GM19328 (cell line): Measurements from ENCODE around the gene KRT79.
"Not testable (repeated sequence)": the region's sequence is repeated elsewhere in the genome, so short reads cannot be mapped to it uniquely, and the experiment has no call there.

Experiments used
- ATAC-seq: cut with Tn5 transposase; IDR thresholded peaks from one replicate; pipeline ENCODE4 v1.9.1; 2021; ENCODE audit warnings: mild to moderate bottlenecking, moderate library complexity; ENCODE audit not compliant: unreplicated experiment

Gene KRT79

DNA sequence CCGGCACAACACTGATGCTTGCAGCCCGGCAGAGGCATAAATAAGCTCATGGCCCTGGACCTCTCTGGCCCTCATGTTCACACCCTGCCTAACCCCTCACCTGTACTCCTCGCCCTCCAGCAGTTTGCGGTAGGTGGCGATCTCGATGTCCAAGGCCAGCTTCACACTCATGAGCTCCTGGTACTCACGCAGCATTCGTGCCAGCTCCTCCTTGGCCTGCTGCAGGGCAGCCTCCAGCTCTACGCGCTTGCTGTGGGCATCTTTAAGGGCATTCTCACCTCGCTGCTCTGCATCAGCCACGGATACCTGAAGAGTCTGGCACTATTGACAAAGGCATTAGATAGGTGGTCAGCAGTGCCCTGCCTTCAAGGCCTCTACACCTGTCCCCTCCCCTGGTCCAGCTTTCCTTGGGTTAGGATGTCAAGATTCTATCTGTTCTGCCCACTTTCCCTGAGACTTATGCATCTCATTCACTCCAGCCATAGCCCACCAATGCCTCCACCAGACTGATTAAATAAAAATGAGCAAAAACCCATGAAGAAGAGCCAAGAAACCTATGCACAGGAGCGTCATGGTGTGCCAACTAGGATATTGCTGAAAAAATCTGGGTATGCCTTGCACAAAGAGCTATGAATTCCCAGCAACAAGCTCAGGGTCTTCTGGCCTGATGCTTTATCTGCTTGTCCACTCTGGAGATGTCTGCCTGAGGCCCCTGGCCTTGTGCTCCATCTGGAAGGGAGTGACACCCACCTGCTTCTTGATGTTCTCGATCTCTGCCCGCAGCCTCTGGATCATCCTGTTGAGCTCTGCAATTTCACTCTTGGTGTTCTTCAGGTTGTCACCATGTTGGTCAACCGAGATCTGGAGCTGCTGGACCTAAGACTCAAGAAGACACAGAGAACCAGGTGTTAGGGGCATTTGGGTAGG is 26.3 kb downstream of the KRT79 start:
- no peak for ATAC-seq

DNA sequence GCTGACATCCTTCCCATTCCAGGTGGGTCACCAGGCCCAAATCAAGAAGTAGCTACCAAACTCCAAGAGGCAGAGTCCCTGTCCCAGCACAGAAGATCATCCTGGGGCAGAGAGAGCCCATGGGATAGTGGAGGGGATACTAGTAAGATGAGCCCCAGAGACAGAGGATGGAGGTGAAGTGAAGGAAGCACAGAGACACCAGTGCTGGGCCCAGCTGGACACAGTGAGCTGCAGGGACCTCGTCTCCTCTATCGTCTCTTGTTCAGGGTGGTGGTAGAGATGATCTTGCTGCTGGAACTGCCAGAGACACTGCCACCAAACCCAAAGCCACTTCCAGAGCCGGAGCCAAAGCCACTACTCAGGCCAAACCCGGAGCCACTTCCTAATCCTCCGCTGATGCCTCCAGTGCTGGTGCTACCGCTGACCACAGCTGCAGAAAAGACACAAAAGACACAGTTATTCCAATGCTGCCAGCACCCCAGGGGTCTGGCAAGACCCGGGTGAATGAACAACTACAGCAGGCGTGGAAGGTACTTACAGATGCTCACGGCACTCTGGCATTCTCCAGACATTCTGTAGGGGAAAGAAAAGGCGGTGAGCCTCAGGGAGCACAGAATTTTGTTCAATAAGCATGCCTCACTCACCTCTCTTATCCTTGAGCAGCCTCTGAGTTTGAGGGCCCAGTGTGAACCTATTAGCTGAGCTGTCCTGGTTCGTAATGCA is 27.1 kb downstream of the KRT79 start:
- no peak for ATAC-seq

DNA sequence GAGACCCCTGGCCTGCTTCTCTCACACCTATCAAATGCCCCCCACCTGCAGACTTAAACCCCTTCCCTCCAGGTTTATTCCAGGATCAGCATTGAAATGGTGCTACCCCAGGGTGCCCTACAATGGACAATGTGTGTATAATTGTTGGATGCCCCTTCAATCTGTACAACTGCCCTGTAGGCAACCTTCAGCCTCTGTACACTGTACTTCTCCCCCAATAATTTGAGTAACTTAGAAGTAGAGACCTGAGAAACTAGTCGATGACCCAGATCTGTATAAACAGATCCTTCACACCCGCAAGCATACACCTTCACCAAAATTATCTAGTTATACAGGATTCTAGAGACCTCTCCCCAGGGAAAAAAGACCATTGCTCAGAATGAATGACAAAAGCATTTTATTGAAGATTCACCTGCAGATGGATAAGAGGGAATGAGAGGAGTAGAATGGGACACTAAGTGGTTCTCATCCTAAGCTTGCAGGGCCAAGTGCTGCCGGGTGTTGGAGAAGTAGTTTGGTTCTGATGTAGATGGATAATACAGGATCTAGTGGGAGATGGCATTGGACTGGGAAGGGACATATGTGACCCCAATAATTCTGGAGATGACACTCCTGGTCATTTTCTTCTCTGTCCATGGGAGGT is 27.8 kb downstream of the KRT79 start:
- no peak for ATAC-seq

DNA sequence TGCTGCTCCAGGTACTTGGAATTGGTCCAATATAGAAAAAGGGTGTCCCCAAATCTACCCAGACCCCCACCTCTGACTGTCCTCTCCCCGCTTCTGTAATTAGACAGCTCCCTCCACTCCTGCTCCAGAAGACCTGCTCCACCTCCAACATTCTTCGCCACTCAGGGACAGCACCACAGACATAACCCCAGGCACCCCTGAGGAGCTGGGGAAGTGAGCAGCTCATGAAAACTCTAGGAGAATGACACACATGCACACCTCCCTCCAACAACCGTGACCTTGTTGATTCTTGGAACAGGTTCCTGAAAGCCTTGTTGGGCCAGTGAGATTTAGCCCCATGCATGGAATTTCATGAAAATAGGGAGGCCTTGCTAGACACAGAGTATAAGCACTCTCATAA is 28.4 kb downstream of the KRT79 start:
- ATAC-seq = no peak

DNA sequence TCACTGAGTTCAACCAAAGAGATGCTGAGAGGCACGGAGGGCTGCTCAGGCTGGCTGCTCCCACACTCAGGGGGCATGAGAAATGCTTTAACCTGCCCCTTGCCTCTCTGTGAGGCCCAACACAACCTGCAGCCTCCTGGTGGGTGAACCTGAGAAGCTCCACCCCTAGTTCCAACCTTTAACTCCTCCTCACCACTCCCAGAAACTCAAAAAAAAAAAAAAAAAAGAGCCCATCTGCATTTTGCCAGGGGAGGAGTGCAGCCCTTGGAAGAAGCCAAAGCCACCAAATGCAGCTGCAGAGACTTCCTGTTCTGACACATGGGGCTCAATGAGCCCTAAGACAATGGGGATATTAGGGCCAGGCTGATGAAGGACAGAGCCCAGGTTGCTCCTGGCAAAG is 29.1 kb downstream of the KRT79 start:
- ATAC-seq = no peak

DNA sequence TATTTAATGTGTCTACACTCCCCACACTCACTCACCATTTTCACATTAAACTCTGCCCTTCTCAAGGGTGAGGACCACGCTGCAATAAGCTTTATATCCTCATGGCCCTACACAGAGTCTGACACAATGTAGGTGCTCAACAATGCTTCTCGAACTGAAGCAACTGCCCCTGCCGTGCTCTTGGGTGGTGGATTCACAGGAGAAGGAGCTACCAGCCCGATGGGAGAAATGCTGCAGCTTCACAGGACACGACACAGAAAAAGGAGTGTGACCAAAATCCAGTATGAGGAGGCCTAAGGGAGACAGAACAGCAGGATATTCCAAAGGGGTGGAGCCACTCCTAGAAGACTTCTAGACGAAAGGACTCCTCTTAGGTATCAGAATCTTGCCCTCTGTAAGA is 31.7 kb downstream of the KRT79 start:
- ATAC-seq = no peak

DNA sequence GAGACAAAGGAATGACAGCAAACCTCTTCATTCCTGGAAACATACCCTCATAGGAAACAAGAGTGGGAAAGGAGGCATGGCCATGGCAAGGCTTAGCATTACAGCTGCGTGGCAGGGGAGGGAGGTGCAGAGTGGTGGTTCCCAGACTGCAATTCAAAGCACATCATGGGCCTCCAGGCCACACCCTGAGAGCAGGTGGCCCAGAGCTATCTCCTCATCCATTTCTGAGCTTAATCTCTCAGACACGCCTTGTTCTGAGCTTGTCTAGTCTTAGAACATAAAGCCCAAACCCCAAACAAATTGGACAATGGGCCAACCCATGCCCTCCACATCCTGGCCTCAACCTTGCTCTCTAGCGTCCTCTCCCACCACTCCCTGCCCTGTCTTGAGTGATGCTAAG is 32.3 kb downstream of the KRT79 start:
- ATAC-seq = no peak

DNA sequence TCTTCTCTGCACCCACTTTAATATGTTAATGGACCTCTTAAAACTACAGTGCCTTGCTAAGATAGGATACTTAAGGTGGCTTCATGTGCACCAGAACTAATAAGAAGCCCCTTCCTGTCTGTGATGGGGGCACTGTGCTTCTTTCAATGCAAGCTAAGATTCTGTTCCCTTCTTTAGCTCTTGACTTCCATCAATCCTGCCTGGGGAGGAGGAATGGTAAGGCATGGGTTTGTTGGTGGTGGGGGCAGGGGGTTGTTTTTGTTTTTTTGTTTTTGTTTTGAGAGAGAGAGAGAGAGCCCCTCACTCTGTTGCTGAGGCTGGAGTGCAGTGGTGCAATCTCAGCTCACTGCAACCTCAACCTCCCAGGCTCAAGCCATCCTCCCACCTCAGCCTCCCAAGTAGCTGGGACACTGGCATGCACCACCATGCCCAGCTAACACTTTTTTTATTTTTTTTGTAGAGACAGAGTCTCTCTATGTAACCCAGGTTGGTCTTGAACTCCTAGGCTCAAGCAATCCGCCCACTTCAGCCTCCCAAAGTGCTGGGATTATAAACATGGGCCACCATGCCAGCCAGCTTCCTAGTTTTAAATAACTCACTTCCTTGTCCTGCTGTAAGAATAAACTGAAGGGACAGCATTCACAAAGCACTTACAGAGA is 33.7 kb downstream of the KRT79 start:
- ATAC-seq = no peak

DNA sequence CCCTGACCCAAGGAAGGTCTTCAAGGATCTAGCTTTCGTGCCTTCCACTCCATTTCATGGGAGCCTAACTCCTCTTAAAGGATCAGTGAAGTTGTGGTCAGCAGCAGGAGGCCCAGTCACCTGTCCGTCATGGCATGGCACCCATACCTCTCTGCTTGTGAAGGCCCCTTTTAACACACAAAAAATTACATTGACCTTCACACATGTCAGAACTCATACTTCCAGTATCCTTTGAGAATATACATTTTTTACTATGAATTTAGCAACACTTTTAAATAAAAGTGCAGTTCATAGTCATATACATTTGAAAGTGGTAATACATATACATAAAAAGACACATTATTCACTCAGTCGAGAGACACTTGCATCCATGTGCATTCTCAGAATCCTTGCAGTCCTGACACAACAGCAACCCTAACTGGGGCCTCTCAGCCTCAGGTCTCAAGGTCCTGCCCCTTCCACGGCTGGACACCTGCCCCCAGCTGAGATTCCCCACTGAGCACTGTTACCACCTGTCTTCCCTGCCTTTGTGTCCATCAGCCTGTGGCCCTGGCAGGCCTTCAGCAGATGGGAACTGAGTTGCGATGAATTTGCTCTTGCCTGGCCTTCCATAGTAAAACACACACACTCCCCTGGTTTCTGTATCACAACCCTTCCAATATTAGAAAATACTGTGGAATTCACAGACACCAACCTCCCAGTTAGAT is 34.5 kb downstream of the KRT79 start:
- no peak for ATAC-seq

DNA sequence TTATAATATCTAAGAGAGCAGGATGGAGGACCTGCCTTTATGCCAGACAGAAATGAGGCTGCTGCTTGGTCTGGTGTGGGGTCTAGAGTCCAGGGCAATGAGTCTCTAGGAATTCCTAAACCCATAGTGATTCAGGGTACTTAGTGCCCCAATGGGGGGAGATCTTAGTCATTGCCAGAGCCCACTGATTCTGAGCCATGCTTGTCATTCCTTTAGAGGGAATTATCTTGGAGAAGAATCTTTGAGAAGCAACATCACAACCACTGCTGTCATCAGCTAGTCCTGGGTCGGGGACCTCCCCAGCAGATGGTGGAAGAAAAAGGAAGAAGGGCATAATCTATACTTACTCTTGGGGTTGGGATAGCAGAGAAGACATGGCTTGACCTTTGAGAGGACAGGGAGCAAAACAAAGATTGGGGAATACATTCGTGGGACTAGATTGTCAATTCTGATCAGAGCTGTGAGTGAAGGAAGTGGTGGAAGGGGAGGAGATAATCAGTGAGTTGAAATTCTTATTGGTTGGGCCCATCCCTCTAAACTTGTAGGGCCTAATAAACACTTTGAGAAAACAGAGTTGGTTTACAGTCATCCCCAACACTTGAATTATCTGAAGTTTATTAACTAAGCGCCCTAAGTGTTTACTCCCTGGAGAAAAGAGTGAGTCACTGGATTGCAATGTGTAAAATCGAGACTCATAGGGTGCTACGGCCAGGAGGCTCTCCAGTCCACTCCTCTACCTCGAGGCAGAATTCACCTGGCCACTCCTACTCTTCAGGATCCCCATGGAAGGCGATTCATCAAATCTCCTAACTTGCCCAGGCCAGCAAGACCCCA is 35.2 kb downstream of the KRT79 start:
- ATAC-seq = no peak

DNA sequence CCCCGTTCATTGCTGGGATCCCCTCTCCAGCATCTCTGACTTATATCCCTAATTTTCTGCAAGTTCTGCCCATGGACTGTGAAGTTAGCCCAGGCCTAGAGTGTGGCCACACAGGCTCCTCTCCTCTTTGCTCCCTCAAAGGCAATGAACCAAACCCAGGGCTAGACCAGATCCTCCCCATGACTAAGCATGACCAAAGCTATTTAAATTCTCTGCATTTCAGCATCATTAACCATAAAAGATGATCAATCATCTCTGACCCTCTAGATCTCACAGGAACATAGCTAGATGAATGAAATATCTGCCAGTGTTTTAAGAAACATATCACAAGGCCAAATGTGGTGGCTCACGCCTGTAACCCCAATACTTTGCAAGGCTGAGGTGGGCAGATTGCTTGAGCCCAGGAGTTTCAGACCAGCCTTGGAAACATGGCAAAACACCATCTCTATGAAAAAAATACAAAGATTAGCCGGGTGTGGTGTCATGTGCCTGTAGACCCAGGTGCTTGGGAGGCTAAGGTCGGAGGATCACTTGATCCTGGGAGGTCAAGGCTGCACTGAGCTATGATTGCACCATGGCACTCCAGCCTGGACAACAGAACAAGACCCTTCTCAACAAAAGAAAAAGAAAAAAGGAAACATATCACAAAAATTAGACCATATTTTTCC is 36.0 kb downstream of the KRT79 start:
- no peak for ATAC-seq

DNA sequence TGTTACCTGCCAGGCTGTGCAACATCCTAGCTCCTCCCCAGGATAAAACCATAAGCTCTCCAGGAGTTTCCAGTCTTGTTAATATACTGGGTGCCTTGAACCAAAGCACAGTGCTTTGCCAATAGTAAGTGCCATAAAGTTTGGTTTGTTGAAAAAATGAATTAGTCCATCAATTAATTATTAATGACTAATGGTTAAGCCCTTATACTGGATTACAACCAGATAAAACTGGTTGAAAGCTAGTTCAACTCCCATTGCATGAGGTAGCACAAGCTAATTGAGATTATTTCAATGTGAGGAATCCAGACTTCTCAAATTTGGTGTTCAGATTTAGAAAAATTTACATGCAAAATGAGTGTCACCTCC is 36.6 kb downstream of the KRT79 start:
- no peak for ATAC-seq

DNA sequence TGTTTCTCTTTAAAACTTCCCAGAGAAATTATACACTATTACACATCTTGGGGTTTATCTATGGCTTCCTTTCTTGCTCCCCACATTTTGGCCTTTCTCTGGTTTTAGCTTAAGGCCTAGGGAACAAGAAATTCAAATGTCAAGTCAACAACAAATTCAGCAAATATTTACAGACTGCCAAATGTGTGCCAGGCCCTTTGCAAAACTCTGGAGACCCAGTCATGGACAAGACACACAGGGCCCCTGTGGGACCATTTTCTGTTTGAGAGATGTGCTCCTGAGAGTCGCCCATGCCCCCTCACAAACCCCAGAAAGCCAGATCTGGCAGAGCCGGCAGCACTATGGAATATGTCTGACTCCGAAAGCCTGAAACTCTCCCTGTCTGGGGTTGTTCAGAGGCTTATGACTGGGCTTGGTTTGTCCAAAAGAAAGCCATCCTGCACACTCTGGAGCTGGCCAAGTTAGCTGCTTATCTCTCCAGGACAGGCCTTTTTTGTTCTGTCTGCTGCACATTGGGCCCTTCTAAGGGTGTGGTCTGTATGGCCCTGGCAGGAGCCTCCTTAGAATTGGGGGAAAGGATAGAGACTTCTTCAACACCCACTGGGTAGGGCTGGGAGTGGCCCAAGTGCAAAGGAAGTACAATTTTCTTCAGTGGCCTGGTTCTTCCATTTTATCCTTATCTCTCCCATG is 37.1 kb downstream of the KRT79 start:
- ATAC-seq = no peak

DNA sequence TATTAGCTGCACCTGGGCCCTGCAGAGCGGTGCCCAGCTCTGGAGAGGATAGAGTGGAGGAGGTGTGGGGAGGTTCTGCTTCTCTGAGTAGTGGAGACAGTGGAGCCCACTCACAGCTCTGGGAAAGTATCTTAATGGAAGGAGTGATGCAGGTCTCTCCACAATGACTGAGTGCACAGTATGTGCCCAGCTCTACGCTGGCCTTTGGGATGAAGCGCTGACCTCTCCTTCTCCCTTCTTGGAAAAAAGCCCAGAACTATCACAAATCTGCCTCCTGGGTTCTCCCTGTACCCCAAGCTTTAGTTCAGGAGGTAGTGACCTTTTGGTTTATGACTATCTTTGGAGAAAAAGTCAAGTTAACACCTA is 37.7 kb downstream of the KRT79 start:
- ATAC-seq = no peak

DNA sequence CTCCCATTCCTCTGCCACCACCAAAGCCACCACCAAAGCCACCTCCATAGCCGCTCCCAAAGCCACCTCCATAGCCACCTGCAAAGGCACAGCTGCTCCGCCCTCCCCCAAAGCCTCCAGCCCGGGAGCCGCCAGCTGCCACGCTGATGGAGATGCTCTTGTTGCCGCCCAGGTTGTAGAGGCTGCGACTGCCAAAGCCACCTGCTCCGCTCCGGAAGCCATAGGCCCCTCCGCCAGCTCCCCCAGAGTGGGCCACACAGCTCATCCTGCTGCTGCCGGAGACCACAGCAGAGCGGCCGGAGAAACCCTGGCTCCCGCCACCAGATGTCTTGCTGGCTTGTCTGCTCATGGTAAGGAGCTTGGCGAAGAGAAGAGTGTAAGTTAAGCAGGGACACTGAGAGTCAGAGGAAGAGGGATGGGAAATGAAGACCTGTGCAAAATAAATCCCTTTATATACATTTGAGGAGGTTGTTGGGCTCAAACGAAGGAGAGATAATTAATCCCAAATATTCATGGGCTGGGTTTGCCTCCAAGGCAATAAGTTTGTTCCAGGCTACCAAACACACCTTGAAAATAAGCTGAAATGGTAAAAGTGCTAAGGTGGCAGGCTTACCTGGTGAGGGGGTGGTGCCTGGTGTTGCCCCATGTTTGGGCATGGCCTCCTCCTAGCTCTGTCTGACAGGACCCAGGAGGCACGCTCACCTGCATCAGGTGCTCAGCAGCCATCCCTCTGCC is 38.2 kb downstream of the KRT79 start, which contains the start of gene KRT3:
Gene KRT3, minus strand, starts transcription at position 424 of the 735 bp plus-strand sequence. Its CDS starts 75 bp downstream, at position 349.
- no peak for ATAC-seq

DNA sequence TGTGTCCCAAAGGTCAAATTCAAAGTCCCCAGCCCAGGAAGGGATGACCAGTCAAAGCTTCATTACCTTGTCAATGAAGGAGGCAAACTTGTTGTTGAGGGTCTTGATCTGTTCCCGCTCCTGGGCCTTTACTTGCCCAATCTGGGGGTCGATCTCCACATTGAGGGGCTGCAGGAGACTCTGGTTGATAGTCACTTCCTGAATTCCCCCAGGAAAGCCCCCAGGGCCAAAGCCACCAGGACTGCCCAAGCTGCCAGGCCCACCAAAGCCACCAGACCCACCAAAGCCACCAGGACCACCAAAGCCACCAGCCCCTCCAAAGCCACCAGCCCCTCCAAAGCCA is 38.8 kb downstream of the KRT79 start:
- not testable (repeated sequence) for ATAC-seq

DNA sequence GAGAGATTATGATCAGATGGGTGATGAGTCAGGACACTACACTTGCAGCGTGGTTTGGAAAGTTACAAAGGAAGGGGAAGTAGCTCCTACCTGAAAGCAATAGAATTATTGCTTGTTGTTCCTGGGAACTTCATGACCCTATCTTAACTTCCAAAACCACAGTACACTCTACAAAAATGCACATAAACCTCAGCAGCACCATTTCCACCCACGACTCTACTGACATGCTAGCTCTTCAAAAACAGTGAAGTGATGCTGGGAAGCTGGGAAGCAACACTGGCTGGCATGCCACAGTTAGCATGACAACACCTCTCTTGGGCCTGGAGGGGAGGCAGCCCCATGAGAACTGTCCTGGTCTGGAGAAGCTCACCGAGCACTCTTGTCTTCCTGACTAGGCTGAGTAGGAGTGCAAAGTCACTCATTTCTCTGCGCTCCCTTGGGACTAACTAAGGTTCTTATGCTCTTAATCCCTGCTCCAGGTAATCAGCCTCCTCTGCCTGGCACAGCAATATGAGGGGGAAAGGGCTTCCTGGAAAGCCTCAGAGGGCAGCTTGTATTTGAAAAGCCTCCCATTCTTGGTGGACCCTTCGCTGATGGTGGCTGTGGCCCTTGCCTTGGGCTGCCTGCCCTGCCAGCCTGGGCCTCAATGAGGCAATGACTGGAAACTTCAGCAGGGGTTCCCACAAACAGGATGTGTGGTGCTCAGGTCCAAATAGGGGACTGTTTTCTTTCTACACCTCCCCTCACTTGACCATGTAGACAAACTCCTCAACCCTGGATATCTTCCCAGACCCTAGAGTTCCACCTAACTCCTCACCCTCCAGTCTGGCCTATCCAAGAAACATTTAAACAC is 39.4 kb downstream of the KRT79 start:
- no peak for ATAC-seq
